Hepatic stellate cell (primary cell): ENCODE data around the gene RGS7BP.
A peak's percentile ranks its signal among the peaks of the same experiment; 100 is the strongest.

ENCODE experiments used
- DNase-seq: peaks from one replicate; pipeline ENCODE4 v3.0.0; 2011; ENCODE audit warnings: low spot score

Gene RGS7BP

DNA sequence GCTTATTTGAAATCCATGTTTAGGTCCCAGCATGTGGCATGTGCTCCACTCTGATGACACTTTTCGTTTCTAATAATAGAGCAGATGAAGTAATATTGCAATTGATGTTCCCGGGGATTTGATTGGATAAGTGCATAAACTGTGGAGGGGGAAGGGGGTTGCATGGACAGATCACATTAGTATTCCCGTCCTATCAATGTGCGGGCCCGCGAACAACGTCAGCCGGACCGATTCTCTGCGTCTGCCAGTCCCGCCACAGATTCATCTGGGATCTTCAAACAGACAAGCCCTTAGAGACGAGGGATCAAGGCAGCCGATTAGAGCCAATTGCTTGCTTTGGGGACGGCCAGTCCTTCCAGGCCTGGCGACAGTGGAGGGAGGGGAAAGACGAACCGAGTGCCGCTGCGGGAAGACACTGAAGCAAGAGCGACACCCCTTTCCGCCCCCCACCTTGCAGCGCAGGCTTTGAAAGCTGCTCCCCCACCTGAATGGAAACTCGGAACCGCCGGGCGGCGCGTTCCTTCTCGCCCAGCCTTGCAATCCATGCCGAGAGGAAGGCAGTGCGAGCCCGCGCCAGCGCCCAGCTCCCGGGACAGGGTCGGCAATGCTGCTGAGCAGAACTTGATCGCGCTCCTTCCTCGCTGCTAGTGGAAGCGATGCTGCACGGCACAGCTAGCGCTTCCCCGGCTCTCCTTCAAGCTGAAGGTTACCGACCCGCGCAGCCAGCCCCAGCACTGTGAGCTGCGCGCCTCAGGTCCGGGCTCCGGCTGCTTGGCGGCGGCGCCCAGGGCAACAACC is at the start of gene RGS7BP:
Gene RGS7BP, plus strand, starts transcription at position 247 of the 798 bp plus-strand sequence. CDS start 610 bp downstream, outside the sequence.
- DNase-seq = peak; percentile 9

DNA sequence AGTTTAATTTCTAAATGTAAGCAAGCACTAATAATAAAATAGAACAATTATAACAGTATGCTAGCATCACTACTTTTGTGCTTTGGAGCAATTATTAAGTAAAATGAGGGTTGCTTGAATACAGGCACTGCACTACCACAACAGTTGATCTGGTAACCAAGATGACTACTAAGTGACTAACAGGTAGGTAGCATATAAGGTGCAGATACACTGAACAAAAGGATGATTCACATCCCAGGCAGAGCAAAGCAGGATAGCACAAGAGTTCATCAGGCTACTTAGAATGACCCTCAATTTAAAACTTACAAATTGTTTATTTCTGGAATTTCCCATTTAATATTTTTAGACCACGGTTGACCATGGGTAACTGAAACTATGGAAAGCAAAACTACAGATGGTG is 48.0 kb upstream of the RGS7BP start:
- no peak for DNase-seq

DNA sequence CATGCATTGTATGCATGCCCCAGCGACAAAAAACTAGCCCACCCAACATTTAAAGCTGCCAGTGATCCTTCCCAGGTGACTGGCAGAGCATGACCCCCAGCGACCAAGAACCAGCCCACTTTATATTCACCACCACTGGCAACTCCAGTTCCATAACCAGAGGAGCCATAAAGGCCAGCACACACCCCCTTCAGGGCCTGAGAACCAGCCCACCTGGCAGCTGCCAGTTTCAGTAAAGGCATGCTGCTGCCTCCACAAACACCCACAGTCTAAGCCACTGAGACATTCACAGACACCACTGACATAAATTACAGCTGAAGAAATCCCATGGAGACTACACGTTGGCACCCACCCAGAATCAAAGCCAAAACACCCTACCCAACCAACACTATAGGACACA is 46.9 kb upstream of the RGS7BP start:
- no peak for DNase-seq

DNA sequence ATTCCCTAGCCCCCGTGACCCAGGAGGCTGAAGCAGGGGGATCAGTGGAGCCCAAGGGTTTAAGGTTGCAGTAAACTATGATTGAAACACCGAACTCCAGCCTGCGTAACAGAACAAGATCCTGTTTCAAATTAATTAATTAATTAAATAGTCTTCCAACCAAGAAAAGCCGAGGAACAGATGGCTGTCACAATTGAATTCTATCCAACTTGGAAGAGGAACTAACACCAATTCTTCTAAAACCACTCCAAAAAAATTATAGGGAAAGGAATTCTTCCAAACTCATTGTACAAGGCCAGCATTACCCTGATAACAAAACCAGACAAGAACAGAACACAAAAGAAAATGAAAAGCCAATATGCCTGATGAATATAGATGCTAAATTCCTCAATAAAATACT is 43.4 kb upstream of the RGS7BP start:
- no peak for DNase-seq

DNA sequence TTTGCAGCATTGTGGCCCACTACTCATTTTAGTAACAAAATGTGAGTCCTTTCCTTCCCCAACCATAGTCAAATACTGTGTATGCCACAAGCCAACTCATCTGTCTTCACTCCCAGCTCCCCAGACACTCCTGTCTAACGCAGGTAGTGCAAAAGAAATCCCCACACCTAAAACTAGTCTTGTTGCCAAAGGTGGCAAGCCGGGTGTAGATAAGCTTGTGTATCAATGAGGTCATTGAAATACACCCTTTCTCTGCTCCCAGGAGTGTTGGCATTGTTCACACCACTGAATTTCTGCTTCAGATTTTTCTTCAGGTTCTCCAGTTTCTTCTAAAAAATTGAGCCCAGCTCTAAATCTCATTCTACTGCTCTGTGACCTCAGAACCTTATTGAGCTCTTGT is 19.7 kb upstream of the RGS7BP start:
- DNase-seq = no peak

DNA sequence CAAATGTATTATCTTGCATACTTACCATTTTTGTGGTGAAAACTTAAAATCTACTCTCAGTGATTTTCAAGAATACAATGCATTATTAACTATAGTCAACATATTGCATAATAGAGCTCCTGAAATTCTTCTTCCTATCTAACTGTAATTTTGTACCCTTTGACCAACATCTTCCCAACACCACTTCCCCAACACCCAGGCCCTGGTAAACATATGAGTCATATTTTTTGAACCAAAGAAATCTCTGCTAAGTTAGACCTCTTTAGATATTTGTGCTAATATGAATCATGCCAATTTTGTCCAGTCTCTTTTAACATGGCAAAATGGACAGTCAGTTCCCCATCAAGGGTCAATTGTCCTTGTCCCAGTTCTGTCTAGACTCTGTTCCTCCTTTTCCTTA is 18.5 kb upstream of the RGS7BP start:
- no peak for DNase-seq

DNA sequence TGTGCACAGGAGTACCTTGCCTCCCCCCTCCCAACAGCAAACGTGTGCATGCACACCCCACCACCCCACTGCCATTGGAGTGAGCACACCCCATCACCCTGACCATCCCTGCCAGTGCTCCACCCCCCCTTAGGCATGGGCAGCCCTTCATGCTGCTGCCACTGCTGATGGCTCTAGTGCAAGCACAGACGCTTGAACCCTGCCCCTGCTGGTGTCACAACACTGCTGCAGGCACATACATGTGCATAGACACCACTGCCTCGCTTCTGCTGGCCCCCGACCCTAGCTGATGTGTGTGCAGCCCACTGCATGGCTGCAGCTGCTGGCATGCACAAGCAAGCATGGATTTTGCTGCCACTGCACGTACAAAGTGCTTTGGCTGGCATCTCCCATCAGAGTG is 16.0 kb upstream of the RGS7BP start:
- no peak for DNase-seq

DNA sequence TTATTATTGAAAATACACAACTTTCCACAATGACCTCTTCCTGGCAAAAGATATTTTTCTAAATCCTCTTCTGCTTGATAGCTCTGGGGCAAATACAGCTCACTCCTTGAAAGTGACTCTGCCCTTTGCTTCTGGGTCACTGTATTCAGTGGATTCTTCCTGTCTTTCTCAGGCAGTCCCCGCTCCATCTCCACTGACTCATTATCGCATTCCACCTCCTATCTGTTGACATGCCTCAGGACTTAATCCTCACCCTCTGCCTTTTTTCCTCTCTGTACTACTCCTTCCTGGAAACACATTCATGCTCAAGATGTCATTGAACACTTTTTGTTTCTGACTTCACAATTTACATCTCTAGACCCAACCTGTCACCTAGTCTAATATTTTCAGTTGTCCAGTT is 8.4 kb upstream of the RGS7BP start:
- peak; percentile 11 for DNase-seq

DNA sequence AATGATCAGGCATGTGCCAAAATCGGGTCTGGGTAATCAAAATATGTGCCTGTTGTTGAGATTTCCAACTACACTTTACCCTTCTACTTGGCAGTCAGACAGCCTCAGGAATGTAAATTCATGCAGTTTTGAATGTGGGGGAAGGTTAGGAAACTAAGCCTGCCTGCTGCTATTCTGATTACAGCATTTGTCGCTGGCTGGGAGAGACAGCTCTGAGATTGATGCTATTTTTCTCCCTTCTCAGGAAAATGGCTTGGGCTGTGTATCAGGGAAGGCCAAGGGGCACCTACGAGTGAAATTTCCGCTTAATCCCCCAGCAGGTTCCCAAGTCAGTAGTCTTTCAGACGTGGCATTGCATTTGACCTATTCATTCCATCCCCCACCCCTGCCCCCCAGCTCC is 3.6 kb upstream of the RGS7BP start:
- no peak for DNase-seq

DNA sequence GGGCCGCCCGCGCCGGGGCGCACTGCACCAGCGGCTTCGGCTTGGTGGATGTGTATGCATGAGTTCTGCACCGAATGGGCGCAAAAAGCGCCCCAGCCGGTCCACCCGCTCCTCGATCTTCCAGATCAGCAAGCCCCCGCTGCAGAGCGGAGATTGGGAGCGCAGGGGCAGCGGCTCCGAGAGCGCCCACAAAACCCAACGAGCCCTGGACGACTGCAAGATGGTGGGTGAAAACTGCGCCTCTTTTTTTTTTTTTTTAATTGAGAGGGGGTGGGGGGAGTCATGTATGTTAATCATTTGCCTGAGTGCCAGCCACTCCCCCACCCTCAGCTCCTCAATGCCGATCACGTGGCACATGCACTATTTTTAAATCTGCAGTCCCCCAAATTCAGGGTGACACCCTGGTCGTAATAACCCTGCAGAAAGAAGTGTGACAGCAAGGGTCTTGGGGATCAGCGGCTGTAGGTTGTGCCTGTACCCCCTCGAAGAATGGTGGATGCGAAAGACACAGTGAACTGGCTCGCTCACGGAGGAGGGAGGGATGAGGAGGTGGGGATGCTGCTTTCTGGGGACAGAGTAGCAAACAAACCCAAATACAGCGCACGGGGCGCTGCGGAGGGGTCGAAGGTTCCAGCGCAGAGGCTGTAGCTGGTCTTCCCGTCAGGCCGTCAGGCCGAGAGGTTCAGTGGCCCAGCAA is 900 bp downstream of the RGS7BP start:
- no peak for DNase-seq

DNA sequence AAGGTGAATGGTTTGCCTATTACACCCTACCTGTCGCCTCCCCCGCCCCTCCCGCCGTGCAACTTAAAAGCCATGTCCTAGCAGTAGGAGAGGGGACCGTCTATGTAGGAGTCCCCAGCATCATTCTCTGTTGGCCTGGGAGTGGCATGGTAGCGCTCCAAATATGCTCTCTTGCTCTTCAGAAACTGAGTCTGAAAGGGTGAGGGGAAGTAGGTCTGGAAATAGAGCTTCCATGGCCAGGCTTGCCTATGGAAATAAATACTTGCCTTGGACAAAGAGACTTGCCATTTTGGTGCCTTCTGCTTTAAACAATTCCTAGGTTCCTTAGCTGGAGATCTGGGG is 1.4 kb downstream of the RGS7BP start:
- DNase-seq = no peak

DNA sequence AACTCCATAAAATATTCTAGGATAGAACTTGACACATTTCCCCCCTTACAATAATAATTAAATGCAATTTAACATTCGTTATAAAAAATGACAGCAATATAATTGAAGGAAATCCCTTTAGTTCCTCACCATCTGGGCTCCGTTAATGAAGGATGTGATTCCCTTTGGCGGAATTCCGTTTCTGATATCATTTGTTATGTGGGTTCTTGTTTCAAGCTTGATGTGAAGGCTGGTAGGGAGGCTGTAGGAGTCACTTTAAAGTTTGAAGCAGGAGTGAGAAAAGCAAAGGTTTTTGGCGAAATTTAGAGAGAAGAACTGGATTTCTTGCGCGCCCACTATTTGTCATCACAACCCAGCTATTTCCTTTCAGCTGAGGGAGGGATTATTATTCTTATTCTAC is 4.0 kb downstream of the RGS7BP start:
- DNase-seq = no peak

DNA sequence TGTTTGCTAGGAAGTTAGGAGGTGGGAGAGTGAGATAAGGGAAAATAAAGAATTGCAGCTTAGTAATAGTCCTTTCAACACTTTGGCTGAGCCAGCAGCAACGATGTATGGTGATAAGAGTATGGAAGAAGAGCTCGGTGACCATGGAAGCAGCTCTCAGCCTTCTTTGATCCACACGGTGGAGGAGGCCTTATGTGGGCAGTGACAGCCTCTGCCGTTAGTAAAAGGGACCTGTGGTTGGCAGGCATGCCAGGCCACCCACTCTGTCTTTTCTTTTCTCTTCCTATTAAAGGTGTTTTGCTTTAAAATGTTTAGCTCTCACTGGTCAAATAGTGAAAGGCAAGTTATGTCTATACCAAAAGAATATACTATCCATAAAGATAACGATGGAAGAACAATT is 7.7 kb downstream of the RGS7BP start:
- DNase-seq = no peak

DNA sequence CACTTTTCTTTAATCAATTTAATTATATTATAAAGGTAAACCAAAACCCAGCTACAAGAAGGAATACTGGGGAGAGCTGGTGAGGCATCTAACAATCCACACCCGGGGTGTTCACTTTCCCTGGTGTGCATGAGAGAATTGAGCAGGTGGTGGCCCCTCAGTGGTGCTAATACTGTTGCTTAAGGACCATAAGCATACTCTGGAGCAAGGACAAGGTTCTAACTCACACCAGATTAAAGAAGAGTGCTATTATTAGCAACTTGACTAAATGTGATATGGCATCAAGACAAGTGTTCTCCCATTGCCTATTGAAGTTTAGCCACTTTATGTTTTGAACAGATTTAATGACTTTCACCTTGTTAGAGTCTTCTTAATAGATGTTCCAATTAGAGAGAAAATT is 8.8 kb downstream of the RGS7BP start:
- no peak for DNase-seq

DNA sequence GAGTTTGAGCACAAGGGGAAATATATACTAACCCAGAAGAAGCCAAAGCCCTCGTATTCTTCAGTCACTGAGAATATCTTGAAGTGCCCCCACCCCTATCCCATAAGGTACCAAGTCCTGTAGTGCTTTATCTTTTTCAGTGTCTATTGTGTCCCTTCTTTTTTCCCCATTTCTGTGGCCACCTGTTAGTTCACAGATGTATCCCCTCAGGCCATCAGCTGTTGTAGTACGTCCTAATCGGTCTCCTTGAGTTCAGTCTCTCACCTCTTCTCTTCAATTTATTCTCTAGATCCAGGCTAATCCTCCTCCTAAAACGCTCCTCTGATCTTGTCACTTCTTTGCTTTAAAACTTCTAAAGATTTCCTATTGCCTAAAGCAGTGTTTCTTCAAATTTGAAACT is 10.4 kb downstream of the RGS7BP start:
- DNase-seq = no peak

DNA sequence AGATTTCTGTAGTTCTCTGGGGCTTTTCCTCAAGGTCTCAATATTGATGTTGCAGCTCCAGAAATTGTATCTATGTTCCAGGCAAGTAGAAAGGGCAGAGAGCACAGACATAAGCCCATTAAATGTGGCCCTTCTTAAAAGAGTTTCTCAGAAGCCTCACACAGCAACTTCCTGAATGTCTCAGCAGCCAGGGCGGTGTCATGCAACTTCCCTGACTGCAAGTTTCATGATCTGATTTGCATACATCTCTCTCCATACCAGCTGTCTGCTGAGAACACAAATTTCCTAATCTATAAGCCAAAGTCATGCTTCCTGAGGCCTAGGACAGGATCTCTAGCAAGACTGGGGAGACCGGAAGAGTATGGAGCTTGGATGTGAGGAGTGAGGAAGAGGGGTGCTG is 13.0 kb downstream of the RGS7BP start:
- DNase-seq = no peak

DNA sequence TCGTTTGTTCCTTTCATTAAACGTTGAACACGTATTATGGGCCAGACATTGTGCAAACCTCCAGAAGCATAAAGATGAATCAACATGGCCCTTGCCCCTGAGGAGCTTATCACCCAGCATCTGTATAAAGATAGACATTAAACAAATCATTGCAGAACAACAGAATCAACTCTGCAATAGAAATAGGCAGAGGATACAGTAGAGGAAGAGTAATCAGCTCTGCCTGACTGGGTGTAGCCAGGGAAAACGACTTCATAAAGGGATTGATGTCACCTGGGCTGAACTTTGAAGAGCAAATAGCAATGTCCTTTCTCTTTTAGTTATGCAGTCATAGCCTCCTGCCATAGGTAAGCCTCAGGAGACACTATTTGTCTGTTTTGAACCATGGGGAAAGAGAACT is 13.4 kb downstream of the RGS7BP start:
- no peak for DNase-seq

DNA sequence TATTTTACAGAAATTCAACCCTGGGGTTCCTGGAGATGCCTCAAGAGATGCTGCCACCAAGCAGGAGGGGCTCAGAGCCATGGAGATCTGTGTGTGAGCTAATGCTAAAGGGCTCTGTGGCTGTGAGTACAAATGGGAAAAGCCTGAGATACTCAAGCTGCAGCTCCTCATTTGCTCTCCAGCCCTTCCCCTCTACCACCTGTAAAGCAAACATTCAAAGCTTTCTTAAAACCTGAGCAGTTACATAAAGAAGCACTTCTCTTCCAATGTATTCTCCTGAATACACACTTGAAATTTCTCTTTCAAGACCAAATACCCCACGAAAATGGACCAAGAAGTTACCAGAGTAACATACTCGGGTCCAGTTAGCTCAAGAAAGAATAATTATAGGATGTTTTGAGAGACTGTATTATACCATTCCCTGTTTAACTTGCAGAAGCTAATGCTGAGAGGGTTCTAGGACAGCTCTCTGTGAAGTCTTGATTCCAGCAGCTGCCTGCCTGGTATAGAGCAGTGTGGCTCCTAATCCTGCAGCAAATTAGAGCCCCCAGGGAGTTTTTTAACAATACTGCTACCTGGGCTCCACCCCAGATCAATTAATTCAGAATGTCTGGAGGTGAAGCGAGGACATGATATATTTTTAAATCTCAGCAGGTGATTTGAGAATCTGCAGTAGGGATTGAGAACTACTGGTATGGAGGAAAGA is 21.1 kb downstream of the RGS7BP start:
- DNase-seq = no peak

DNA sequence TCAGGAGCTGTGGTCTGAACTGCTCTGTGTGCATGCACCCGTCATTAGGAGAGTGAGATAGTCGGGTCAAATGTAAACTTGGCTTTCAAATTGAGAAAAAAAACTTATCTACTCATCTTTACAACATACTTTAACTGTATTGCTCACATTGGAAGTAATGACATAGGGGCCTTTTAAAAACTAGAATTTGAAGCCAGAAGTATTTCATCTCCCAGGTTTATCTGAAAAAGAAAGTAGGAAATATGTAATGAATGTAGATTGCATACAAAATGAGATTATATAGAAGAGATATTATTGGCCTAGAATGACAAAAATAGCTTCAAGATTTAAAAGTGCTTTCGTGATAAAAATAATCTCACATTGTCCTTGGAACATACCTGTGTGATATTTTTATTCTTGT is 24.3 kb downstream of the RGS7BP start:
- DNase-seq = no peak

DNA sequence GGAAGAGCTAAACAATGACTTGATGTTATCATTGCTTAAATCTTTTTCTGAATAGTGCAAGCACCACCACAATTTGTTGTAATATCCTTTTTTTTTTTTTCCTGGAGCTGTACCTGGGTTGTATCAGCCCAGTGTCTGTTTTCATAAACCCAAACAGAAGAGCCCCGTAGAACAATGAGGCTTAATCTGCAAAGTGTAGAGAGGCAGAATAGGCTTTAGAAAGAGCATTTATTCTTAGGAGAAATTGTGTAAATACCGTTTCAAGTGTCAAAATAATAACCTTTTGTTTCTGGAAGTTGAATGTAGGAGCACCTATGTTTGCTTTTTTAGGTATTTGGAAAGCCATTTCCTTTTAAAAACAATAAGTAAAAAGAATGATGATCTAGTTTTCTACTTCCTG is 26.4 kb downstream of the RGS7BP start:
- no peak for DNase-seq

DNA sequence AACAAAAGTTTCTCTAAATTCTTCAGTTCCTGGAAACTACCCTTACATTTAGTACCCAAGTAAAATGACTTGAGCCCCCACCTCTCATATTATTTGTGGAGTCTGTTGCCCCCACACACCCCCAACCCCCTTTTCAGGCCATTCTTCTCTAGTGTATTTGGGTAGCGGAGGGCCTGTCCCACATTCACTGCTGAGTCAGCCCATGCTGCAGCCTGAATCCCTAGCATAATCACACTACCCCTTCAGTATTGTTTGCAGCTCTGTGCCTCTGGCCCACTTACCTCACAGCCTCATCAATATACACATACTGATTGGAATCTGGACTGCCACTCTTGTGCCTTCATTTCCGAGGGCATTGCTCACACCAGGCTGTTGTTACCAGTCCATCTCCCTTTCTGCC is 26.8 kb downstream of the RGS7BP start:
- DNase-seq = no peak

DNA sequence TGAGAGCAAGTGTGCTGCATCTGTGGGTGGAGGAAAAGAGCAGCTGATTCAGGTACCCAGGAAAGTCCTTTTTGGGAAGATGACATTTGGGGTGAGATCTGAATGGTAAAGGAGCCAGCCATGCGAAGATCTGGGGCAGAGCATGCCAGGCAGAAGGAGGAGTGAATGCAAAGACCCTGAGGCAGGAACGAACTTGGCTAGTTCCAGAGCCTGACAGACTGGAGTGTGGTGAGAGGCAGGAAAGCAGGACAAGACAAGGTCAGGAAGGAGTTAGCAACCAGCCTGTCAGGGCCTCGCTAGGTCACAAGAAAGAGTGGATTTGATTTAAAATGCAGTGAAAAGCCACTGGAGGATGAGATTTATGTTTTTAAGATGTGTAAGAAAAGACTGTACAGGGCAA is 28.2 kb downstream of the RGS7BP start:
- no peak for DNase-seq

DNA sequence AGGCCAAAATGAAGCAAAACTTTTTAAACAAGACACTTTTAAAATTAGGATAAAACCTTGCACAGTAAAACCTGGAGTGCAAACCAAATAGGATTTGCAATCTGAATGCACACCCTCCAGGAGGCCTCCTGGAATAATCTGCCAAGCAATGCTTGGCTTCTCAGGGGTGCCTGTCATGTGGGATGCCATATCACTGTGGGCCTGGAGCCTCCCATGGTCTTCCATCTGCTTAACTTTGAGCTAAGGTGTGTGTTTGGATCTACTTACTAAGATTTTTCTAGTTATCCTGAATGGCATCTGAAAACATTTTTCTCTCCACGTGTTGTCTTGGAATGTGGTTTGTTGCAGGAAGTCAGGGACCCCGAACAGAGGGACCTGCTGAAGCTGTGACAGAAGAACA is 52.1 kb downstream of the RGS7BP start:
- no peak for DNase-seq
